HepG2 (cell line): ENCODE measurements around the gene TNFAIP8L1. TPM values are rescaled to one million over a fixed set of nuclear protein-coding genes. Genes with fewer than 3 reads are reported as not detected.

ENCODE experiments used
- ATAC-seq: fragments of 200-7000 bp; cut with Tn5 transposase; 3 replicates; pipeline ENCODE4 v1.9.1; 2020; ENCODE audit warnings: mild to moderate bottlenecking, moderate library complexity
- BruUV-seq: library from RNA; stranded (reverse); fragments of 400-500 nt; replicated peaks from 2 replicates; lab custom pipeline; 2021; lab: Mats Ljungman, UMichigan
- CTCF ChIA-PET: fragments of 300-600 bp; formaldehyde crosslinking; extraction: SDS; loops from one replicate; lab custom pipeline; 2021; ENCODE audit warnings: low total read pairs, inconsistent platforms, low intra/inter-chr PET ratio; lab: Yijun Ruan, JAX
- POLR2A ChIA-PET: fragments of 350-600 bp; sonication (Branson Sonifier 250); formaldehyde crosslinking; loops from one replicate; lab custom pipeline; 2020; ENCODE audit warnings: antibody characterized with exemption, inconsistent platforms; lab: Yijun Ruan, JAX
- DNase-seq: peaks from one replicate; pipeline ENCODE4 v3.0.0-alpha.2; 2015; ENCODE audit warnings: low spot score
- FAIRE-seq: peaks from 3 replicates; lab custom pipeline; 2011; peaks lifted over from hg19 to GRCh38; lab: Jason Lieb, UNC
- H2AFZ ChIP-seq: one replicate; pipeline ENCODE4 v1.6.1; 2011; ENCODE audit warnings: low read length, inconsistent platforms
- H3K27ac ChIP-seq: fragments of 300-600 bp; 3 replicates; pipeline ENCODE4 v1.8.0; 2011; ENCODE audit warnings: mixed run types, mild to moderate bottlenecking, mixed read lengths, low read length, inconsistent platforms; ENCODE audit not compliant: insufficient read depth; ENCODE audit errors: extremely low read length
- H3K27me3 ChIP-seq, 2 experiments: fragments of 200-600 bp in 1 of 2; 2 replicates in 1 of 2; 3 replicates in 1 of 2; pipeline versions ENCODE4 v1.6.0 to v1.8.0; 2011; ENCODE audit warnings: low read length in 2 of 2, mild to moderate bottlenecking in 2 of 2, moderate library complexity in 2 of 2, inconsistent platforms in 1 of 2; ENCODE audit not compliant: insufficient read depth in 2 of 2, control insufficient read depth in 1 of 2
- H3K36me3 ChIP-seq, 2 experiments: fragments of 200-600 bp in 1 of 2; replicated peaks in 1 of 2; 2 replicates in 1 of 2; 3 replicates in 1 of 2; pipeline versions ENCODE4 v1.5.1 to v1.8.0; 2011; ENCODE audit warnings: low read length in 2 of 2, inconsistent platforms in 1 of 2; ENCODE audit not compliant: insufficient read depth in 2 of 2, control insufficient read depth in 1 of 2
- H3K4me1 ChIP-seq: 2 replicates; pipeline ENCODE4 v1.5.1; 2012; ENCODE audit warnings: low read length, inconsistent platforms; ENCODE audit not compliant: insufficient read depth
- H3K4me2 ChIP-seq: 2 replicates; pipeline ENCODE4 v1.6.0; 2011; ENCODE audit warnings: low read depth, low read length, inconsistent platforms
- H3K4me3 ChIP-seq, 3 experiments: fragments of 200-600 bp in 1 of 3; sonication (generic), shearing (Covaris generic) in 1 of 3; replicated peaks in 1 of 3; 2 replicates each; pipeline ENCODE4 v1.5.1; 2011 to 2016; ENCODE audit warnings: low read length in 3 of 3, inconsistent platforms in 2 of 3, low read depth in 2 of 3, mild to moderate bottlenecking in 2 of 3, control low read depth in 1 of 3, mixed read lengths in 1 of 3; ENCODE audit not compliant: insufficient read depth in 1 of 3
- H3K79me2 ChIP-seq: one replicate; pipeline ENCODE4 v1.6.1; 2011; ENCODE audit warnings: low read length, inconsistent platforms; ENCODE audit not compliant: insufficient read depth
- H3K9ac ChIP-seq: 2 replicates; pipeline ENCODE4 v1.6.0; 2011; ENCODE audit warnings: mild to moderate bottlenecking, low read depth, low read length, inconsistent platforms; ENCODE audit not compliant: insufficient read depth
- H3K9me3 ChIP-seq: 2 replicates; pipeline ENCODE4 v1.5.1; 2012; ENCODE audit warnings: mild to moderate bottlenecking, low read length
- H4K20me1 ChIP-seq: 2 replicates; pipeline ENCODE4 v1.6.0; 2011; ENCODE audit warnings: inconsistent platforms, mild to moderate bottlenecking, low read length, moderate library complexity; ENCODE audit not compliant: insufficient read depth
- ELF3 ChIP-seq: IDR thresholded peaks from 2 replicates; pipeline ENCODE4 v1.6.1; 2016; ENCODE audit warnings: missing genetic modification reagents, missing compliant biosample characterization
- ELF4 ChIP-seq: sonication (generic); formaldehyde crosslinking; IDR thresholded peaks from 2 replicates; pipeline ENCODE4 v1.5.0; 2020; ENCODE audit warnings: missing genetic modification reagents, mild to moderate bottlenecking, moderate library complexity, borderline replicate concordance
- MATR3 ChIP-seq: sonication (generic); formaldehyde crosslinking; IDR thresholded peaks from 2 replicates; pipeline ENCODE4 v1.4.0; 2020; ENCODE audit warnings: missing genetic modification reagents
- MYC ChIP-seq: sonication (generic); formaldehyde crosslinking; IDR thresholded peaks from 2 replicates; pipeline ENCODE4 v1.9.0; 2021; ENCODE audit warnings: missing genetic modification reagents, borderline replicate concordance
- NR2F6 ChIP-seq, 2 experiments: IDR thresholded peaks; 2 replicates each; pipeline ENCODE4 v1.6.1; 2016; ENCODE audit warnings: antibody characterized with exemption in 1 of 2, mild to moderate bottlenecking in 1 of 2
- PTBP1 ChIP-seq: fragments of 200-400 bp; formaldehyde crosslinking; IDR thresholded peaks from 2 replicates; pipeline ENCODE4 v1.6.1; 2018; ENCODE audit warnings: low read length, low read depth; ENCODE audit not compliant: poor library complexity, severe bottlenecking
- RXRB ChIP-seq: IDR thresholded peaks from 2 replicates; pipeline ENCODE4 v1.6.1; 2016; ENCODE audit warnings: borderline replicate concordance, missing genetic modification reagents, missing compliant biosample characterization
- SALL1 ChIP-seq: sonication (generic); formaldehyde crosslinking; IDR thresholded peaks from 2 replicates; pipeline ENCODE4 v1.8.0; 2022; ENCODE audit warnings: mild to moderate bottlenecking, missing genetic modification reagents
- SPEN ChIP-seq: sonication (generic); formaldehyde crosslinking; IDR thresholded peaks from 2 replicates; pipeline ENCODE4 v1.5.1; 2020; ENCODE audit warnings: low read depth, mild to moderate bottlenecking, missing genetic modification reagents
- STAG1 ChIP-seq: sonication (generic); formaldehyde crosslinking; IDR thresholded peaks from 2 replicates; pipeline ENCODE4 v1.4.0; 2020; ENCODE audit warnings: missing genetic modification reagents
- XRCC5 ChIP-seq: fragments of 200-400 bp; formaldehyde crosslinking; optimal IDR thresholded peaks from 2 replicates; pipeline ENCODE3; 2017; ENCODE audit warnings: mild to moderate bottlenecking, low read length
- ZNF232 ChIP-seq: sonication (generic); formaldehyde crosslinking; IDR thresholded peaks from 2 replicates; pipeline ENCODE4 v1.4.0; 2020; ENCODE audit warnings: missing genetic modification reagents, borderline replicate concordance
- ZNF235 ChIP-seq: sonication (generic); formaldehyde crosslinking; IDR thresholded peaks from 2 replicates; pipeline ENCODE4 v1.8.1; 2023; ENCODE audit warnings: mild to moderate bottlenecking, missing genetic modification reagents, borderline replicate concordance
- ZNF431 ChIP-seq: sonication (generic); formaldehyde crosslinking; IDR thresholded peaks from 2 replicates; pipeline ENCODE4 v1.9.0; 2022; ENCODE audit warnings: missing genetic modification reagents, low read depth, mild to moderate bottlenecking, borderline replicate concordance
- ZNF460 ChIP-seq: sonication (generic); formaldehyde crosslinking; IDR thresholded peaks from 2 replicates; pipeline ENCODE4 v1.5.1; 2020; ENCODE audit warnings: missing genetic modification reagents, mild to moderate bottlenecking, borderline replicate concordance
- ZSCAN30 ChIP-seq: sonication (generic); formaldehyde crosslinking; IDR thresholded peaks from 2 replicates; pipeline ENCODE4 v1.5.0; 2020; ENCODE audit warnings: mild to moderate bottlenecking, missing genetic modification reagents
- WGBS: methylation state at CpG from one replicate; pipeline ENCODE4 v1.1.6; 2017; ENCODE audit warnings: low lambda C conversion rate; 5-methylcytosine and 5-hydroxymethylcytosine counted together
- in situ Hi-C: cut with HindIII; loops from 2 replicates; pipeline ENCODE4 v1.10.0; 2017; ENCODE audit warnings: low pct_unique_long_range_greater_than_20kb; ENCODE audit not compliant: extremely low pct_ligation_motif_present
- intact Hi-C: fragments of 100-400 bp; cut with micrococcal nuclease; formaldehyde crosslinking; loops from one replicate; pipeline ENCODE4 v1.10.0; 2022; ENCODE audit not compliant: unreplicated experiment
- polyA plus RNA-seq, 8 experiments: library from polyadenylated mRNA; depleted of rRNA in 3 of 8; stranded (reverse) in 7 of 8; unstranded in 1 of 8; fragments of >200 nt; fragmentation: Illumina TruSeq in 4 of 8; extraction: Trizol in 4 of 8; gene quantifications; 2 replicates each; pipeline versions ENCODE4 v1.2.1 to v1.2.3, GENCODE V29; 2011 to 2016; ENCODE audit warnings: low read depth in 4 of 8, missing spikeins in 1 of 8, mixed read lengths in 1 of 8; ENCODE audit not compliant: insufficient read depth in 1 of 8
- total RNA-seq, 5 experiments: library from RNA; depleted of rRNA; stranded (reverse); fragments of >200 nt; fragmentation: Illumina TruSeq; extraction: Trizol; gene quantifications; 2 replicates each; pipeline ENCODE4 v1.2.3, GENCODE V29; 2016; ENCODE audit warnings: low read depth in 1 of 5
- TF ChIP-seq, protein P1 (sequence below): sonication (generic); formaldehyde crosslinking; IDR thresholded peaks from 2 replicates; pipeline ENCODE4 v1.4.0; 2020; ENCODE audit warnings: missing genetic modification reagents, borderline replicate concordance
- TF ChIP-seq, protein P2 (sequence below): sonication (generic); formaldehyde crosslinking; IDR thresholded peaks from 2 replicates; pipeline ENCODE4 v1.5.0; 2020; ENCODE audit warnings: mild to moderate bottlenecking, missing genetic modification reagents, moderate library complexity

TNFAIP8L1 gene
- total and polyA plus RNA-seq, 2 of the 13 experiments (the other 11 are each of a cell fraction or from before 2014, with no cell fraction given): 13.4 to 21.4 TPM

DNA sequence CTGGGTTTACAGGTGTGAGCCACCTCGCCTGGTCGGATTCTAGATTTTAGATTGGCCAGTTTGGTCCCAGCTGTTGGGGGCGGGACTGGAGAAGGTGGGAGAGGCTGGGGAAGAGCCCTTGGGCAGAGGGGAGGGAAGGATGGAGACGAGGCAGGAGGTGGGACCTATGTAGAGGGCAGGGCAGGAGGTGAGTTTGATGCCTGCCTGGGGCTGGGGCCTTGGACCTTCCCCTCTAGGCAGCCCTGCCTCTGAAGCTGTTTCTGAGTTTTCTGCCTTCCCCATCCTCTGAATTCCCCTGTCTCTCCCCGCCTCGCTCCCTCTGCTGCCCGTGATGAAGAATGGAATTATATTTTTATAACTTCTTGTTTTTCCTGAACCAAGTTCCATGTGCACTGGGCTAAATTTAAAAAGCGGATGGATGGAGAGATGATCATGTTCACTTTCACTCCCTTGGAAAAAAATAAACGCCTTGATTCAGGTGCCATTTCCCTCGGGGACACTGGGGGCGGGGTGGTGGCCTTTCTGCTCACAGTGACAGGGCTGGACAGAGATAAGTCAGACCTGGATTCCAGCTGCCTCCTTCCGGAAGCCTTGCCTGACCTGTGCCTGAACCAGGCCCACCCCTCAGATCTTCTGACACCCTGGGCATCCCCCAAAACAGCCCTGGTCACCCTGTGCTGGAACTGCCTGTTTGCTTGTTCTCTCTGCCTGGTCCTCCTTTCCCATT, 16.5 kb upstream of the TNFAIP8L1 start:
- peak overlapping the region; percentile 69 for H3K27ac ChIP-seq
- peak; percentile 30 for FAIRE-seq
- H3K27me3 ChIP-seq: 0 out of 5 replicates have a peak, but pooled peaks cover 0 to 5% of the 10 kb centered on the region in 2 experiments
- peak overlapping the region; percentile 26; the same call in 1 of the 2 replicates for H3K9ac ChIP-seq
- WGBS: 4% methylated on average over 10 of the region's 12 CpGs
- H3K4me3 ChIP-seq: peak overlapping the region in 2 of 3 experiments; percentile 28 to 42; a peak in 3 of 6 replicates
- no peaks in the 10 kb centered on the region for H3K9me3 ChIP-seq
- BruUV-seq: no TSS peak
- DNase-seq: peak; percentile 50
- H2AFZ ChIP-seq: no peak overlapping the region
- ATAC-seq: peak; percentile 66
- in situ Hi-C loops: no loop called here
- peaks cover 49% of the 10 kb centered on the region for H3K4me1 ChIP-seq
- H4K20me1 ChIP-seq: no peaks in the 10 kb centered on the region
- no peaks in the 10 kb centered on the region for H3K36me3 ChIP-seq
- H3K79me2 ChIP-seq: no peaks in the 10 kb centered on the region
- intact Hi-C loops: loop anchor here (5.0 kb wide), 1 partner anchor 36 kb away; no protein-coding TSS in a partner anchor
- H3K4me2 ChIP-seq: peak overlapping the region; percentile 74
- ChIA-PET CTCF (interaction anchor here (1.5 kb wide), 1 partner anchor 47 kb away, joined by 4 read pairs; no protein-coding TSS in a partner anchor), POLR2A (interaction anchor here (1.6 to 2.7 kb wide), 2 partner anchors 11 to 39 kb away, joined by 9 read pairs; no protein-coding TSS in a partner anchor)
- 0 out of 2 replicates have a peak, but pooled peaks have one; percentile 21 for TF ChIP-seq ZNF431 (CRISPR knock-in tag)
- TF ChIP-seq ZNF232: no peak
- 0 out of 2 replicates have a peak, but pooled peaks have one; percentile 25 for TF ChIP-seq STAG1
- no peak for TF ChIP-seq PTBP1
- TF ChIP-seq, protein P1, sequence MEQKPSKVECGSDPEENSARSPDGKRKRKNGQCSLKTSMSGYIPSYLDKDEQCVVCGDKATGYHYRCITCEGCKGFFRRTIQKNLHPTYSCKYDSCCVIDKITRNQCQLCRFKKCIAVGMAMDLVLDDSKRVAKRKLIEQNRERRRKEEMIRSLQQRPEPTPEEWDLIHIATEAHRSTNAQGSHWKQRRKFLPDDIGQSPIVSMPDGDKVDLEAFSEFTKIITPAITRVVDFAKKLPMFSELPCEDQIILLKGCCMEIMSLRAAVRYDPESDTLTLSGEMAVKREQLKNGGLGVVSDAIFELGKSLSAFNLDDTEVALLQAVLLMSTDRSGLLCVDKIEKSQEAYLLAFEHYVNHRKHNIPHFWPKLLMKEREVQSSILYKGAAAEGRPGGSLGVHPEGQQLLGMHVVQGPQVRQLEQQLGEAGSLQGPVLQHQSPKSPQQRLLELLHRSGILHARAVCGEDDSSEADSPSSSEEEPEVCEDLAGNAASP (CRISPR knock-in tag): 0 out of 2 replicates have a peak, but pooled peaks have one; percentile 8
- peak; percentile 30 for TF ChIP-seq XRCC5
- TF ChIP-seq RXRB (CRISPR knock-in tag): peak; percentile 27; the same call in 1 of the 2 replicates
- 0 out of 2 replicates have a peak, but pooled peaks have one; percentile 20 for TF ChIP-seq SALL1 (CRISPR knock-in tag)
- peak; percentile 52 for TF ChIP-seq ZNF460 (CRISPR knock-in tag)
- TF ChIP-seq NR2F6 (IDR thresholded peaks at IDR 0.05): no peak; the same call in 1 of the 2 replicates
- TF ChIP-seq NR2F6 (CRISPR knock-in tag; IDR thresholded peaks at IDR 0.05): peak; percentile 21; the same call in 1 of the 2 replicates
- no peak for TF ChIP-seq ZNF235 (CRISPR knock-in tag)
- no peak for TF ChIP-seq ZSCAN30
- no peak for TF ChIP-seq MATR3 (CRISPR knock-in tag)
- no peak for TF ChIP-seq ELF4 (CRISPR knock-in tag)
- TF ChIP-seq, protein P2, sequence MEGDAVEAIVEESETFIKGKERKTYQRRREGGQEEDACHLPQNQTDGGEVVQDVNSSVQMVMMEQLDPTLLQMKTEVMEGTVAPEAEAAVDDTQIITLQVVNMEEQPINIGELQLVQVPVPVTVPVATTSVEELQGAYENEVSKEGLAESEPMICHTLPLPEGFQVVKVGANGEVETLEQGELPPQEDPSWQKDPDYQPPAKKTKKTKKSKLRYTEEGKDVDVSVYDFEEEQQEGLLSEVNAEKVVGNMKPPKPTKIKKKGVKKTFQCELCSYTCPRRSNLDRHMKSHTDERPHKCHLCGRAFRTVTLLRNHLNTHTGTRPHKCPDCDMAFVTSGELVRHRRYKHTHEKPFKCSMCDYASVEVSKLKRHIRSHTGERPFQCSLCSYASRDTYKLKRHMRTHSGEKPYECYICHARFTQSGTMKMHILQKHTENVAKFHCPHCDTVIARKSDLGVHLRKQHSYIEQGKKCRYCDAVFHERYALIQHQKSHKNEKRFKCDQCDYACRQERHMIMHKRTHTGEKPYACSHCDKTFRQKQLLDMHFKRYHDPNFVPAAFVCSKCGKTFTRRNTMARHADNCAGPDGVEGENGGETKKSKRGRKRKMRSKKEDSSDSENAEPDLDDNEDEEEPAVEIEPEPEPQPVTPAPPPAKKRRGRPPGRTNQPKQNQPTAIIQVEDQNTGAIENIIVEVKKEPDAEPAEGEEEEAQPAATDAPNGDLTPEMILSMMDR (CRISPR knock-in tag): peak; percentile 39
- TF ChIP-seq ELF3 (CRISPR knock-in tag): 0 out of 2 replicates have a peak, but pooled peaks have one; percentile 9
- TF ChIP-seq MYC (CRISPR knock-in tag): 0 out of 2 replicates have a peak, but pooled peaks have one; percentile 28
- TF ChIP-seq SPEN (CRISPR knock-in tag): 0 out of 2 replicates have a peak, but pooled peaks have one; percentile 7
